SK-N-SH (cell line): ENCODE results near the gene WWOX. TPM values are rescaled to one million over a fixed set of nuclear protein-coding genes. Genes with fewer than 3 reads are reported as not detected.

ENCODE experiments used
- CTCF ChIA-PET: fragments of 300-600, 350-600 bp; formaldehyde crosslinking; extraction: SDS; loops from one replicate; lab custom pipeline; 2021; lab: Yijun Ruan, JAX
- POLR2A ChIA-PET: fragments of 350-600 bp; sonication (Branson Sonifier 250); formaldehyde crosslinking; extraction: SDS; loops from one replicate; lab custom pipeline; 2020; ENCODE audit warnings: antibody characterized with exemption, inconsistent platforms; lab: Yijun Ruan, JAX
- DNase-seq: peaks from one replicate; pipeline ENCODE4 v3.0.0; 2012
- H2AFZ ChIP-seq: fragments of 200-600 bp; sonication (generic); 2 replicates; pipeline ENCODE4 v1.8.1; 2016; ENCODE audit warnings: antibody characterized with exemption, mild to moderate bottlenecking, low read depth
- H3F3A ChIP-seq: fragments of 200-600 bp; sonication (generic); replicated peaks from 2 replicates; pipeline ENCODE3; 2016; ENCODE audit warnings: antibody characterized with exemption, mild to moderate bottlenecking; ENCODE audit not compliant: insufficient read depth
- H3K27ac ChIP-seq, 2 experiments: fragments of 200-500 bp in 1 of 2; fragments of 200-600 bp in 1 of 2; sonication (Bioruptor generic) in 1 of 2; sonication (generic), shearing (Covaris generic) in 1 of 2; 2 replicates each; pipeline versions ENCODE4 v1.5.1 to v1.6.1; 2014 to 2016; ENCODE audit warnings: low read depth in 2 of 2, inconsistent platforms in 1 of 2, low read length in 1 of 2, mild to moderate bottlenecking in 1 of 2, mixed read lengths in 1 of 2
- H3K27me3 ChIP-seq: fragments of 200-600 bp; sonication (generic), shearing (Covaris generic); 2 replicates; pipeline ENCODE4 v1.6.1; 2016; ENCODE audit warnings: mixed run types; ENCODE audit not compliant: insufficient read depth
- H3K36me3 ChIP-seq, 2 experiments: fragments of 200-500 bp in 1 of 2; fragments of 200-600 bp in 1 of 2; sonication (Bioruptor generic) in 1 of 2; sonication (generic) in 1 of 2; replicated peaks in 1 of 2; 2 replicates each; pipeline versions ENCODE3 to v1.5.1; 2014 to 2016; ENCODE audit warnings: low read length in 1 of 2, mild to moderate bottlenecking in 1 of 2; ENCODE audit not compliant: insufficient read depth in 2 of 2, control insufficient read depth in 1 of 2
- H3K4me1 ChIP-seq, 2 experiments: fragments of 200-500 bp in 1 of 2; fragments of 200-600 bp in 1 of 2; sonication (Bioruptor generic) in 1 of 2; sonication (generic), shearing (Covaris generic) in 1 of 2; 2 replicates each; pipeline versions ENCODE4 v1.5.1 to v1.6.1; 2014 to 2016; ENCODE audit warnings: low read depth in 1 of 2, low read length in 1 of 2, mixed run types in 1 of 2; ENCODE audit not compliant: insufficient read depth in 2 of 2, control insufficient read depth in 1 of 2
- H3K4me2 ChIP-seq: fragments of 200-600 bp; sonication (generic), shearing (Covaris generic); 2 replicates; pipeline ENCODE4 v1.6.1; 2017; ENCODE audit warnings: mixed run types
- H3K4me3 ChIP-seq, 2 experiments: fragments of 200-500 bp in 1 of 2; fragments of 200-600 bp in 1 of 2; sonication (Bioruptor generic) in 1 of 2; sonication (generic), shearing (Covaris generic) in 1 of 2; 2 replicates each; pipeline versions ENCODE4 v1.5.1 to v1.8.1; 2014 to 2016; ENCODE audit warnings: low read depth in 2 of 2, inconsistent platforms in 1 of 2, low read length in 1 of 2, mild to moderate bottlenecking in 1 of 2, mixed read lengths in 1 of 2, moderate library complexity in 1 of 2
- H3K79me2 ChIP-seq: fragments of 200-600 bp; sonication (generic); 2 replicates; pipeline ENCODE4 v1.8.1; 2017; ENCODE audit warnings: mild to moderate bottlenecking; ENCODE audit not compliant: insufficient read depth
- H3K9ac ChIP-seq: fragments of 200-600 bp; sonication (generic); 2 replicates; pipeline ENCODE4 v1.6.1; 2017; ENCODE audit warnings: mixed run types
- H3K9me2 ChIP-seq: fragments of 200-600 bp; sonication (generic); 2 replicates; pipeline ENCODE4 v1.6.1; 2017; ENCODE audit warnings: mixed run types
- H3K9me3 ChIP-seq: fragments of 200-600 bp; sonication (generic); 2 replicates; pipeline ENCODE4 v1.6.1; 2017; ENCODE audit warnings: mixed run types, mild to moderate bottlenecking, moderate library complexity
- H4K20me1 ChIP-seq: fragments of 200-600 bp; sonication (generic); 2 replicates; pipeline ENCODE4 v1.6.1; 2017; ENCODE audit warnings: mild to moderate bottlenecking, mixed run types; ENCODE audit not compliant: insufficient read depth
- CHD2 ChIP-seq: fragments of 150-350 bp; IDR thresholded peaks from 2 replicates; pipeline ENCODE4 v1.6.1; 2018; ENCODE audit warnings: low read length; ENCODE audit not compliant: partially characterized antibody
- ELF1 ChIP-seq: IDR thresholded peaks from 2 replicates; pipeline ENCODE4 v1.4.0; 2012
- EP300 ChIP-seq, 2 experiments: IDR thresholded peaks; 2 replicates each; pipeline versions ENCODE4 v1.4.0 to v1.6.1; 2012; ENCODE audit warnings: borderline replicate concordance in 1 of 2, low read depth in 1 of 2, low read length in 1 of 2
- FOSL2 ChIP-seq: IDR thresholded peaks from 2 replicates; pipeline ENCODE4 v1.4.0; 2012; ENCODE audit warnings: low read depth, mild to moderate bottlenecking, moderate library complexity, borderline replicate concordance
- GABPA ChIP-seq: IDR thresholded peaks from 2 replicates; pipeline ENCODE4 v1.4.0; 2012; ENCODE audit warnings: low read depth, mild to moderate bottlenecking
- MXI1 ChIP-seq: IDR thresholded peaks from 2 replicates; pipeline ENCODE4 v1.6.1; 2012; ENCODE audit warnings: mild to moderate bottlenecking, low read depth, low read length, improper control_type of control experiment
- NFIC ChIP-seq: IDR thresholded peaks from 2 replicates; pipeline ENCODE4 v1.4.0; 2012; ENCODE audit warnings: borderline replicate concordance
- PBX3 ChIP-seq: IDR thresholded peaks from 2 replicates; pipeline ENCODE4; 2012
- POLR2AphosphoS5 ChIP-seq: IDR thresholded peaks from 2 replicates; pipeline ENCODE4 v1.6.1; 2012; ENCODE audit warnings: low read depth, low read length
- RFX5 ChIP-seq: IDR thresholded peaks from 2 replicates; pipeline ENCODE4 v1.6.1; 2012; ENCODE audit warnings: mild to moderate bottlenecking, improper control_type of control experiment, low read length
- SIN3A ChIP-seq: IDR thresholded peaks from 2 replicates; pipeline ENCODE4 v1.6.1; 2012; ENCODE audit warnings: low read depth, mild to moderate bottlenecking, low read length, moderate library complexity, borderline replicate concordance
- SMC3 ChIP-seq: IDR thresholded peaks from 2 replicates; pipeline ENCODE4 v1.6.1; 2012; ENCODE audit warnings: low read depth, low read length, improper control_type of control experiment
- TEAD4 ChIP-seq: IDR thresholded peaks from 2 replicates; pipeline ENCODE4 v1.4.0; 2012; ENCODE audit warnings: mild to moderate bottlenecking, borderline replicate concordance; ENCODE audit not compliant: insufficient read depth
- ZBTB33 ChIP-seq: IDR thresholded peaks from 2 replicates; pipeline ENCODE4 v1.4.0; 2012; ENCODE audit warnings: low read depth, borderline replicate concordance
- WGBS: methylation state at CpG from one replicate; pipeline ENCODE4 v1.1.6; 2017; ENCODE audit warnings: low lambda C conversion rate; 5-methylcytosine and 5-hydroxymethylcytosine counted together
- polyA plus RNA-seq, 3 experiments: library from polyadenylated mRNA; depleted of rRNA; stranded (reverse); fragments of >200 nt; gene quantifications; 2 replicates each; pipeline ENCODE4 v1.2.3, GENCODE V29; 2012
- TF ChIP-seq, protein P1 (sequence below): fragments of 200-600 bp; sonication (generic); IDR thresholded peaks from 2 replicates; pipeline ENCODE4 v1.6.1; 2017; ENCODE audit warnings: antibody characterized with exemption, mild to moderate bottlenecking, moderate library complexity
- TF ChIP-seq, protein P2 (sequence below): IDR thresholded peaks from 2 replicates; pipeline ENCODE4 v1.4.0; 2012; ENCODE audit warnings: low read depth
- TF ChIP-seq, protein P3 (sequence below): IDR thresholded peaks from 2 replicates; pipeline ENCODE4 v1.4.0; 2012; ENCODE audit warnings: low read depth, borderline replicate concordance

The WWOX gene
- polyA plus RNA-seq, 1 of the 3 experiments (the other 2 are of a cell fraction) = 10.8 TPM

- TF ChIP-seq FOSL2 = no peak
- no peak for TF ChIP-seq POLR2AphosphoS5
- TF ChIP-seq SMC3 = no peak
- TF ChIP-seq CHD2 = no peak
- no peak for TF ChIP-seq EP300 (IDR thresholded peaks at IDR 0.05; ENCODE audit: borderline replicate concordance in 1 of 2, low read depth in 1 of 2, low read length in 1 of 2)
These were observed 117.8 kb downstream of the WWOX start (continued) for GRCh38 chr16:78217276-78217675.

DNA sequence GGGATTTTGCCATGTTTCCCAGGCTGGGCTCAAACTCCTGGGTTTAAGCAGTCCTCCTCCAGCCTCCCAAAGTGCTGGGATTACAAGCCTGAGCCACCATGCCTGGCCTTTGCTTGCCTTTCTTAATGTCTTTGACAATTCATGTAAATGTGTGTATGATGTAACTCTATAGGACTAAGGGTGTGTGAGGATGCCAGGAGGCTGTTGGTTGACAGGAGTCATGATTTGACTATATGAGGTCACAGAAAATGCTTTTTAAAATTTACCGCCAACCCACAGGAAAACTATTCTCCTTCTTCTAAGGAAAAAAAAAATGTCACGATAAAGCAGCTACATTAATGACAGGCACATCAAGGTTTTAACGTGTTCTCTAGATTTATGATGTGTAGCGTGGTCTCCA lies 118.8 kb downstream of the WWOX start:
- Histone ChIP-seq H3K27ac (no peak overlapping the region), H3K4me3 (no peak overlapping the region), H3K36me3 (no peaks in the 10 kb centered on the region), H4K20me1 (no peaks in the 10 kb centered on the region), H2AFZ (no peak overlapping the region), H3K4me2 (no peak overlapping the region), H3K9me2 (no peaks in the 10 kb centered on the region), H3K79me2 (no peaks in the 10 kb centered on the region), H3K9ac (no peak overlapping the region), H3K9me3 (no peaks in the 10 kb centered on the region), H3K4me1 (no peaks in the 10 kb centered on the region), H3K27me3 (no peaks in the 10 kb centered on the region), H3F3A (no peaks in the 10 kb centered on the region)
- over 99% methylated on average over 4 of the region's 4 CpGs for WGBS
- DNase-seq = no peak
- POLR2A ChIA-PET = no interaction called here
- TF ChIP-seq TEAD4 = no peak
- TF ChIP-seq, protein P1, sequence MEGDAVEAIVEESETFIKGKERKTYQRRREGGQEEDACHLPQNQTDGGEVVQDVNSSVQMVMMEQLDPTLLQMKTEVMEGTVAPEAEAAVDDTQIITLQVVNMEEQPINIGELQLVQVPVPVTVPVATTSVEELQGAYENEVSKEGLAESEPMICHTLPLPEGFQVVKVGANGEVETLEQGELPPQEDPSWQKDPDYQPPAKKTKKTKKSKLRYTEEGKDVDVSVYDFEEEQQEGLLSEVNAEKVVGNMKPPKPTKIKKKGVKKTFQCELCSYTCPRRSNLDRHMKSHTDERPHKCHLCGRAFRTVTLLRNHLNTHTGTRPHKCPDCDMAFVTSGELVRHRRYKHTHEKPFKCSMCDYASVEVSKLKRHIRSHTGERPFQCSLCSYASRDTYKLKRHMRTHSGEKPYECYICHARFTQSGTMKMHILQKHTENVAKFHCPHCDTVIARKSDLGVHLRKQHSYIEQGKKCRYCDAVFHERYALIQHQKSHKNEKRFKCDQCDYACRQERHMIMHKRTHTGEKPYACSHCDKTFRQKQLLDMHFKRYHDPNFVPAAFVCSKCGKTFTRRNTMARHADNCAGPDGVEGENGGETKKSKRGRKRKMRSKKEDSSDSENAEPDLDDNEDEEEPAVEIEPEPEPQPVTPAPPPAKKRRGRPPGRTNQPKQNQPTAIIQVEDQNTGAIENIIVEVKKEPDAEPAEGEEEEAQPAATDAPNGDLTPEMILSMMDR = no peak
- no peak for TF ChIP-seq GABPA
- TF ChIP-seq SIN3A = no peak
- TF ChIP-seq ELF1 = no peak
- TF ChIP-seq EP300 (IDR thresholded peaks at IDR 0.05; ENCODE audit: borderline replicate concordance in 1 of 2, low read depth in 1 of 2, low read length in 1 of 2) = no peak
- TF ChIP-seq, protein P2, sequence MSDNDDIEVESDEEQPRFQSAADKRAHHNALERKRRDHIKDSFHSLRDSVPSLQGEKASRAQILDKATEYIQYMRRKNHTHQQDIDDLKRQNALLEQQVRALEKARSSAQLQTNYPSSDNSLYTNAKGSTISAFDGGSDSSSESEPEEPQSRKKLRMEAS = no peak
- TF ChIP-seq, protein P3, sequence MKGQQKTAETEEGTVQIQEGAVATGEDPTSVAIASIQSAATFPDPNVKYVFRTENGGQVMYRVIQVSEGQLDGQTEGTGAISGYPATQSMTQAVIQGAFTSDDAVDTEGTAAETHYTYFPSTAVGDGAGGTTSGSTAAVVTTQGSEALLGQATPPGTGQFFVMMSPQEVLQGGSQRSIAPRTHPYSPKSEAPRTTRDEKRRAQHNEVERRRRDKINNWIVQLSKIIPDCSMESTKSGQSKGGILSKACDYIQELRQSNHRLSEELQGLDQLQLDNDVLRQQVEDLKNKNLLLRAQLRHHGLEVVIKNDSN = no peak
- TF ChIP-seq NFIC = no peak
- no peak for TF ChIP-seq ZBTB33
- TF ChIP-seq RFX5 = no peak
- TF ChIP-seq PBX3 = no peak
- TF ChIP-seq MXI1 = no peak
- CTCF ChIA-PET = no interaction called here
